ENCODE data around the gene KIF19. TPM values are rescaled to one million over a fixed set of nuclear protein-coding genes. Genes with fewer than 3 reads are reported as not detected.

KIF19 gene
- total RNA-seq, 1 donor from 2014 or later, result 0.22 TPM

GRCh38 chr17:74334393-74335039 lies 8.5 kb downstream of the KIF19 start:
- intact Hi-C loops (cut with DNase I), result no loop called here
- DNase-seq (no peak), ATAC-seq (ENCODE audit: poor library complexity) (no peak)

DNA sequence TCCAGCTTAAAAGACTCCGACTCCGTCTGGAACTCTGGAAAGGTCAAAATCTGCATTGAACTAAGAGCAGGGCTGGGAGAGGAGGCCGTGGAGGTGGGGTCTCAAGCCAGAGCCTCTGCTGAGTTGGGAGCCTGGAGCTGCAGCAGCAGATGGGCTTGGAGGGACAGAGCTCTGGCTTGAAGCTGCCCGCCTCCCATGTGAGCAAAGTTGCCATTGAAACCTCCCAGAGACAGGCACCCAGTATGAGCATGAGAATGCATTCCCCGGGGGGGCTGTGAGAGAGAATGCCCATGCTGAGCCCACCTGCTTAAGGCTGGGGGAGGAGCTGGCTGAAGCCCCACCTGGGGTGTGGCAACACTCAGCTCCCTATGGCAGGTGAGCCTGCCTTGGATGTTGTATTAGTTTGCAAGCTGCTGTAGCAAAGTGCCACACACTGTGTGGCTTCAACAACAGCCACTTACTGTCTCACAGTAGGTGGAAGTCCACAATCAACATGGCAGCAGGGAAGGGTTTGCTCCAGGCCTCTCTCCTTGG lies 9.6 kb downstream of the KIF19 start:
- intact Hi-C loops (cut with DNase I), result no loop called here
- no peak for ATAC-seq (ENCODE audit: poor library complexity)

GRCh38 chr17:74336307-74336706 lies 10.3 kb downstream of the KIF19 start:
- ATAC-seq (ENCODE audit: poor library complexity), result no peak

More for the DNA sequence above, 9.6 kb downstream of the KIF19 start:
- no peak for DNase-seq

GRCh38 chr17:74337834-74338500 lies 11.9 kb downstream of the KIF19 start:
- peak; percentile 15 for ATAC-seq (ENCODE audit: poor library complexity)
- intact Hi-C loops (cut with DNase I), result no loop called here
- no peak for DNase-seq

More at GRCh38 chr17:74336307-74336706, 10.3 kb downstream of the KIF19 start:
- intact Hi-C loops (cut with DNase I), result no loop called here
- DNase-seq, result no peak

DNA sequence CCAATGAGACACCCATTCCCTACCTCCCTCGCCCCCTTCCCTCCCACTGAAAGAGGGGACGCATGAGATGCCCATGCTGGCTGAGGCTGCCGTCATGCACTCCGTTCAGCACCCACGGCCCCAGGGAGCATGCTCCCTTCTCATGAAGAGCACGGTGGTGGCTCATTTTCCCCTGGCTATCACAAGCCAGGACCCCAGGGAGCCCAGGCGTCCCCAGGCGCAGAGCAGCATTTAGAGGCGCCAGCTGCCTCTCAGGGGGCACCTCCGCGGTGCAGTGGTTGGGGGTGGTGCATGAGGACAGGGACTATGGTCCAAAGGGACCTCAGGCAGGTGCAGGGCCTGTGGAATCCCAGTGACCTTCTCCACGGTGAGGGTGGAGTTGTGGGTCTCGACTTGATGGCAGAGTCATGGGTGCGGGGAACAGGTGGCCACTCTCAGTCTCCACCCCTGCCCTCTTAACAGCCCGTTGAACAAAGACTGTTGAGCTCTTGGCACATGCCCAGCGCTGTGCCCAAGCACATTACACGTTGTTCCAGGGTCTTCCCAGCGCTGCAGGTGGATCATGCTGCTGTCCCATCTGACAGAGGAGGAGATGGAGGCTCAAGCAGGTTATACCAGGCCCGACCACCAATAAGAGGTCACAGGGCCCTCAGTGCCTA lies 13.6 kb downstream of the KIF19 start:
- no peak for DNase-seq
- intact Hi-C loops (cut with DNase I), result no loop called here
- no peak for ATAC-seq (ENCODE audit: poor library complexity)

GRCh38 chr17:74340470-74341023 lies 14.5 kb downstream of the KIF19 start:
- DNase-seq (no peak), ATAC-seq (ENCODE audit: poor library complexity) (no peak)
- intact Hi-C loops (cut with DNase I), result no loop called here

- intact Hi-C loops (cut with DNase I), result no loop called here
- ATAC-seq (ENCODE audit: poor library complexity) (no peak), DNase-seq (no peak)
These were observed 16.2 kb downstream of the KIF19 start for GRCh38 chr17:74342224-74342623.

DNA sequence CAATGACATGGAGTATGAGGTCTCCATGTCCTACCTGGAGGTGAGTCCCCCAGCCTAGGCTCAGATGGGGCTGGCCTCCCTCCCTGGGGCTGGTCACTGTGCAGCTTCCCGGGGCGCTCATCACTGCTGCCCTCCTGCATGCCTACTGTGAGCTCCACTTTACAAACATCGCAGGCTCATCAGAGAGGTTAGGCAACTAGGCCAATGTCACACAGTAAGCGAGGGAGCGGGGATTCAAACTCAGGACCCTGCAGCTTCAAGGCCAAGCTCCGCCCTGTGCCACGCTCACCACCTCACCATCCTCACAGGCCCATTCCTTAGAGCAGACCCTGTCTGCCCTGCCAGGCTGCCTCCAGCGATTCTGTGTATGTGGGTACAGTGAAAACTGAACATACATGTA lies 17.1 kb downstream of the KIF19 start:
- ATAC-seq (ENCODE audit: poor library complexity), result no peak
- intact Hi-C loops (cut with DNase I), result no loop called here
- DNase-seq, result no peak

- intact Hi-C loops (cut with DNase I), result no loop called here
- no peak for ATAC-seq (ENCODE audit: poor library complexity)
- no peak for DNase-seq
These were observed 17.7 kb downstream of the KIF19 start for GRCh38 chr17:74343526-74344284.

DNA sequence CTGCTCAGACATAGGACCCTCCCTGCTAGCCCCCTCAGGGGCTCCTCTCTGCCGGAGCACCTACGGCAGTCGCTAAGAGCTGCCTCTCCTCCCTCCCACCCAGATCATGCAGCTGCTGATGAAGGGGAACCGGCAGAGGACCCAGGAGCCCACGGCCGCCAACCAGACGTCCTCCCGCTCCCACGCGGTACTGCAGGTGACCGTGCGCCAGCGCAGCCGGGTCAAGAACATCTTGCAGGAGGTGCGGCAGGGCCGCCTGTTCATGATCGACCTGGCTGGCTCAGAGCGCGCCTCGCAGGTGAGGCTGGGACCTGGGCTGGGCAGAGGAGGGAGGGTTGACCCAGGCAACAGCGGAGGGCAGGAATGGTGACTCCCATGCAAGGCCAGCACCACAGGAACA lies 18.6 kb downstream of the KIF19 start:
- DNase-seq (no peak), ATAC-seq (ENCODE audit: poor library complexity) (no peak)
- intact Hi-C loops (cut with DNase I), result no loop called here

- DNase-seq (no peak), ATAC-seq (ENCODE audit: poor library complexity) (no peak)
- intact Hi-C loops (cut with DNase I), result no loop called here
These were observed 19.6 kb downstream of the KIF19 start for GRCh38 chr17:74345433-74346241.

GRCh38 chr17:74347646-74348045 lies 21.6 kb downstream of the KIF19 start:
- ATAC-seq (ENCODE audit: poor library complexity) (no peak), DNase-seq (no peak)
- intact Hi-C loops (cut with DNase I), result no loop called here

DNA sequence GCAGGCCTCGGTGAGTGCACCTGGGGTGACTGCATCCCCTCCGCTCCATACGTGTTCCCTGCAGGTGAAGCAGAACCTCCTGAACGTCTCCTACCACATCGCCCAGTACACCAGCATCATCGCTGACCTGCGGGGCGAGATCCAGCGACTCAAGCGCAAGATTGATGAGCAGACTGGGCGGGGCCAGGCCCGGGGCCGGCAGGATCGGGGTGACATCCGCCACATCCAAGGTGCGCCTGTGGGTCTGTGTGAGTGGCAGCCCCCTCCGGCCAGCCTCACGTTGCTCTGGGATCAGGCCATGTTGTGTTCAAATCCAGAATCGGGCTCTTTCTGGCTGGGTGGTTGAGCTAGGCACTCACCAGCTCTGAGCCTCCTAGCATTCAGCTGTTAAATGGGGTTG lies 23.1 kb downstream of the KIF19 start:
- ATAC-seq (ENCODE audit: poor library complexity) (no peak), DNase-seq (no peak)
- intact Hi-C loops (cut with DNase I), result no loop called here

DNA sequence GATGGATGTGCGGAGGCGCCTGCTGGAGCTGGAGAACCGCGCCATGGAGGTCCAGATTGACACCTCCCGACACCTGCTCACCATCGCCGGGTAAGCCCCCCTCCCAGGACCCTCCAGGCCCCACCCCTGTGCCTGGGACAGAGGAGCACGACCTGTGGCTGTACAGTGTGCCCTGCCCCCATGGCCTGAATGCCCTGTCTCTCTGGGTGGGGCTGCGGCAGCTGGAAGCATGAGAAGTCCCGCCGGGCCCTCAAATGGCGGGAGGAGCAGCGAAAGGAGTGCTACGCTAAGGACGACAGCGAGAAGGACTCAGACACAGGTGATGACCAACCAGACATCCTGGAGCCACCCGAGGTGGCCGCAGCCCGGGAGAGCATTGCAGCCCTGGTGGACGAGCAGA lies 24.5 kb downstream of the KIF19 start:
- intact Hi-C loops (cut with DNase I), result loop anchor here (10.0 kb wide), 1 partner anchor 146 kb away; the partner anchor contains the start of gene RPL38
- DNase-seq, result no peak

GRCh38 chr17:74351552-74352210 lies 25.7 kb downstream of the KIF19 start:
- intact Hi-C loops (cut with DNase I), result loop anchor here (10.0 kb wide), 1 partner anchor 147 kb away; the partner anchor contains the start of gene RPL38
- DNase-seq (no peak), ATAC-seq (ENCODE audit: poor library complexity) (no peak)

More for the DNA sequence above, 24.5 kb downstream of the KIF19 start:
- ATAC-seq (ENCODE audit: poor library complexity), result no peak

GRCh38 chr17:74353446-74354060 lies 27.5 kb downstream of the KIF19 start:
- ATAC-seq (ENCODE audit: poor library complexity), result no peak
- no peak for DNase-seq
- intact Hi-C loops (cut with DNase I), result loop anchor here (10.0 kb wide), 1 partner anchor 149 kb away; the partner anchor contains the start of gene RPL38

DNA sequence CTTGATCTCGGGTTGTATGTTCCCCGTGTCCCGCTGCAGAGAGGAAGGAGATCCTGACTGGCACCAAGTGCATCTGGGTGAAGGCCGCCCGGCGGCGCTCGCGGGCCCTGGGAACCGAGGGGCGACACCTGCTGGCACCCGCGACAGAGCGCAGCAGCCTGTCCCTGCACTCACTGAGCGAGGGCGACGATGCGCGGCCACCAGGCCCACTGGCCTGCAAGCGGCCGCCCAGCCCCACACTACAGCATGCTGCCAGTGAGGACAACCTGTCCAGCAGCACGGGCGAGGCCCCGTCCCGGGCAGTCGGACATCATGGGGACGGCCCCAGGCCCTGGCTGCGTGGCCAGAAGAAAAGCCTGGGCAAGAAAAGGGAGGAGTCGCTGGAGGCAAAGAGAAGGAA lies 28.1 kb downstream of the KIF19 start:
- DNase-seq, result peak; percentile 57
- intact Hi-C loops (cut with DNase I), result loop anchor here (10.0 kb wide), 1 partner anchor 149 kb away; the partner anchor contains the start of gene RPL38

More for the DNA sequence above, 28.1 kb downstream of the KIF19 start:
- no peak for ATAC-seq (ENCODE audit: poor library complexity)

All from Right ventricle myocardium superior (tissue), 1 donor.